GM18868 (cell line): ENCODE results near the gene RCCD1.
"Not testable (repeated sequence)": the region's sequence is repeated elsewhere in the genome, so short reads cannot be mapped to it uniquely, and the experiment has no call there.

Source experiments
- ATAC-seq: cut with Tn5 transposase; IDR thresholded peaks from one replicate; pipeline ENCODE4 v1.9.1; 2021; ENCODE audit warnings: mild to moderate bottlenecking, moderate library complexity; ENCODE audit not compliant: unreplicated experiment

Gene RCCD1

DNA sequence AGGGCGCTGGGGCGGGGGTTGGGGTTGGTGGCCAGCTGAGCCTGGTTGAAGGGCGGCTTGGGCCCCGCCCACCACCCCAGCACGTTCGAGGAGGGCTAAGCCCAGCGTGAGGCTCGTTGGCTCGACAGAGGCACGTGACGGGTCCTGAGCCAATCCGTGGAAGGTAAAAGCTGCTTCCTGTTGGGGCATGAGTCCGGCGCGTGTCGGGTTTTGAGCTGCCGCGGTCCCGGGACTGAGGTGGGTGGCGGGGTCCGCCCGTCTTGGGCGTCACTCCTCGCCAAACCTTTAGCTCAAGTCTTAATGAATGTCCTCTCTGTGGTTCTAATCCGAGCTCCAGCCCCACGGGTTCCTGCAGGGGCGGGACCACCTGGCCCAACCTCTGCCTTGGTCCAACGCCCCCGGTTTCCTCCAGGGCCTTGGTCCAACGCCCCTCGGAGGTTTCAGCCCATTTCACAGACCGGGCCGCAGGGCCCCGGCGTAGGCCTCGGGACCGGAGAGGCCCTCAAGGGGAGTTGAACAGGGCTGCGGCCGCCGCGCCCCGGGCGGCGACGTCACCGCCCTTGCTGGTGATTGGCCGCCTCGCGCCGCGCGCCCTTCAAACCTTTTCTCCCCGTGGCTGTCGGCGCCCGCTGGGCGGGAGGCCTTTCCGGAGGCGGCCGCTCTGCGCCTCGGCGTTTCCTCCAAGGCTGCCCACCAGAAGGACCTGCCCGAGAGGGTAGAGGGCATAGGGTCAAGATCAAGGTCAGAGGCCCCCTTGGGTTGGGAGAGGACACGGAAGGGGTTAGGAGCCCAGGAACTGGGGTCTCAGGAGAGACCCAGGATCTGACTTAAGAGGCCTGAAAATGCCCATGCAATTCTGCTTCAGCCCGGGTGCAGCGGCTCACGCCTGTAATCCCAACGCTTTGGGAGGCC is at the start of gene RCCD1:
TSS of gene RCCD1 (plus strand) at position 173 of the 912 bp plus-strand sequence. CDS start 1,851 bp downstream, outside the sequence.
- peak; percentile 95 for ATAC-seq

DNA sequence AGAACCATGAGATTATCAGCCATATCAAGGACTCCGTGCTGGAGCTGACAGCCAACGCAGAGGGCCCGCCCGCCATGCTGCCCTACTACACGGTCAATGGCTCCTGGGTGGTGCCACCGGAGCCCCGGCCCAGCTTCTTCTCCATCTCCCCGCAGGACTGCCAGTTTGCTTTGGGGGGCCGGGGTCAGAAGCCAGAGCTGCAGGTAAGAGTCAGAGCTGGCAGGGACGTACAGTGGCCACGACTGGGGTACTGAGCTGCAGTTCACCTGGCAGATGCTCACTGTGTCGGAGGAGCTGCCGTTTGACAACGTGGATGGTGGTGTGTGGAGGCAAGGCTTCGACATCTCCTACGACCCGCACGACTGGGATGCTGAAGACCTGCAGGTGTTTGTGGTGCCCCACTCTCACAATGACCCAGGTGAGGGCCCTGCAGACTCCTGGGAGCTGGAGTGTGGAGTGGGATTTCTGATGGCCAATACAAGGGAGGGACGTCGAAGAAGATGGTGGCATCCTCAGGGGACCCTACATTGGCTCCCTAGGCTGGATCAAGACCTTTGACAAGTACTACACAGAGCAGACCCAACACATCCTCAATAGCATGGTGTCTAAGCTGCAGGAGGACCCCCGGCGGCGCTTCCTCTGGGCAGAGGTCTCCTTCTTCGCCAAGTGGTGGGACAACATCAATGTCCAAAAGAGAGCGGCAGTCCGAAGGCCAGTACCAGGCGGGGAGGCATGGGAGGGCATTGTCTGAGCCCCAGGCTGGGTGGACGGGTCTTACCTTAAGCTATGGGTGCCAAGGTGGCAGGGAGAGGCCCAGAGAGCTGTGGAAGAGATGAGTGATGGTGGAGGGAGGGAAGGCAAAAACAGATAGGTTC is 49.1 kb upstream of the RCCD1 start:
- ATAC-seq: no peak

DNA sequence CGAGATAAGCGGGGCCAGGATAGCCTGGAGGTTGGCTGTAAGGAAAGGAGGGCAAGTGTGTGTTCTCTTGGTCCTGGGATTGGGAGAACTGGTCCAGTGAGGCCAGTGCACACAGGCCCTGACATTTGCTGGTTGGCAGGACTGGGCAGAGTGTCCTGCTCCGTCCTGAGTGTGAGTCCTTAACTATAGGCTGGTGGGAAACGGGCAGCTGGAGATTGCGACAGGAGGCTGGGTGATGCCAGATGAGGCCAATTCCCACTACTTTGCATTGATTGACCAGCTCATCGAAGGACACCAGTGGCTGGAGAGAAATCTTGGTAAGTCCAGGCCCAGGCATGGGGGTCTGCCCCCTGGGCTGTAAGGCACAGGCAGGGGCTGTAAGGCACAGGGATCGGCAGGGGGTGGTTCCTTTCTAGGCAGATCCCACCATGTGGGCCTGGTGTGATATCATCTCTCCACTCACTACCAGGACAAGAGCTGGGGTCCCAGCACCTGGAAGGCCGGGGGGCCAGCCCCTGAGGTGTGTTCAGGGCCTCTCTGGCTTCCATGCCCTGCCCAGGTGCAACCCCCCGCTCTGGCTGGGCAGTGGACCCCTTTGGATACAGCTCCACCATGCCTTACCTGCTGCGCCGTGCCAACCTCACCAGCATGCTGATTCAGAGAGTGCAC is 48.4 kb upstream of the RCCD1 start:
- ATAC-seq: no peak

DNA sequence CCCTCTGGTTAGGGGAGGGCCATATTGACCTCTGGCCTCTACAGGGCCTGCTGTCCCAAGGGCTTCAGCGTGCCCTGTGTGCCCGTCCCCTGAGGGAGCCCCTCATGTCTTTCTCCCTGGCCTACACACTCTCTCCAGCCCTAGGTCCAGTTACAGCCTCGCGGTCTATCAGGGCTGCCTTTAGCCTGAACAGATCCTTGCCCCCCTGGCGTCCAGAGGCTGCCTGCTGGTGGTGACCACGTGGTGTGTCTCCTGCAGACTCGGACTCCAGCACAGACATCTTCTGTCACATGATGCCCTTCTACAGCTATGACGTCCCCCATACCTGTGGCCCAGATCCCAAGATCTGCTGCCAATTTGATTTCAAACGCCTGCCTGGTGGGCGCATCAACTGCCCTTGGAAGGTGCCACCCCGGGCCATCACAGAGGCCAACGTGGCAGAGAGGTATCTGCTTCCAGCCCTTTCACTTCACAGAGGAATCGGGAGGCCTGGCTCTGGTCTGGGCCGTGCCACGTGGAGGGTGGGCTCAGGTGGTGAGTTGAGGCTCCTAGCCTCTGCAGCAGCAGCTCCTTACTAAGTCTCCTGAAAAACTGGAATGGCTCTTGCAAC is 47.5 kb upstream of the RCCD1 start:
- no peak for ATAC-seq

- no peak for ATAC-seq
Observed at GRCh38 chr15:90907838-90908507, 46.7 kb upstream of the RCCD1 start.

DNA sequence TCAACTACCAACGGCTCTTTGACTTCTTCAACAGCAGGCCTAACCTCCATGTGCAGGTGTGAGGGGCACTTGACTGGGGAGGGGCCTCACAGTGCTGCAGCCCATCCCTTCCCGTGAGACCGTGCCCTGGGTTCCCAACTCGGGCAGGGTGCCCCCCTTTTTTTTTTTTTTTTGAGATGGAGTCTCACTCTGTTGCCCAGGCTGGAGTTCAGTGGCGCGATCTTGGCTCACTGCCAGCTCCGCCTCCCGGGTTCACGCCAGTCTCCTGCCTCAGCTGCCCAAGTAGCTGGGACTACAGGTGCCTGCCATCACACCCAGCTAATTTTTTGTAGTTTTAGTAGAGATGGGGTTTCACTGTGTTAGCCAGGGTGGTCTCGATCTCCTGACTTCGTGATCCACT is 45.2 kb upstream of the RCCD1 start:
- not testable (repeated sequence) for ATAC-seq

- ATAC-seq: no peak
Observed at GRCh38 chr15:90909976-90910375, 44.7 kb upstream of the RCCD1 start.

GRCh38 chr15:90910441-90911301 is 44.0 kb upstream of the RCCD1 start:
- no peak for ATAC-seq

- no peak for ATAC-seq
Observed at GRCh38 chr15:90911302-90911623, 43.4 kb upstream of the RCCD1 start.

GRCh38 chr15:90911906-90912769 is 42.5 kb upstream of the RCCD1 start:
- no peak for ATAC-seq

DNA sequence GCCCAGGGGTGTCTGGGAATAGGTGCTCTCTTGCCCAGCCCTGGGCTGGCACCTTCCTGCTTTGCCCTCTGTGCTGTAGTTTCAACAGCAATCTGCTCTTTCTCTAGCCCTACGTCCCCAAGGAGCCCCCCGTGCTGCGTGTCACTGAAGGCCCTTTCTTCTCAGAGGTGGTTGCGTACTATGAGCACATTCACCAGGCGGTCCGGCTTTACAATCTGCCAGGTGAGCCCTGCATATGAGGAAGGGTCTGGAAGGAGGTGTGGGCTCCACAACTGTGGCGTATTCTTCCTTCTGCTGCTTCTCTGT is 42.0 kb upstream of the RCCD1 start:
- ATAC-seq: no peak

DNA sequence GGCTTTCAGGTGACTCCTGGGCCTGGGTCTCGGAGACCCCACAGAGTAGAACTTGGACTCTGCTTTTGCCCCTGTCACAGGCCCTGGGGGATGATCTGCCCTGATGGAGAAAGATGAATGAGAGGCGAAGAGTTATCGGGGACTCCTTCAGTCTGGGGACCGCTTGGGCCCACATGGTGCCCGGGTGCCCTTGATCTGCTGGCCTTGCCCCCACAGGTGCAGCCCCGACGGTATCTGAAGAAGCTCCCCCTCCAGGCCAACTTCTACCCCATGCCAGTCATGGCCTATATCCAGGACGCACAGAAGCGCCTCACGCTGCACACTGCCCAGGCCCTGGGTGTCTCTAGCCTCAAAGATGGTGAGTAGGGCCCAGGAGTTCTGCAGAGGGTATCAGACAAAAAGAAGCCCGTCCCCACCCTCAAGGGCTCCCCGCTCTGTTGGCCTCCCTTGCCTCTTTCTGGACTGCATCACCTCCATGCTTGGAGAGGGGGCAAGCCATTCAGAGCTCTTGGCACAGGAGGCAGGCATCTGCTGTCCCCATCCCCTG is 41.2 kb upstream of the RCCD1 start:
- ATAC-seq: no peak

DNA sequence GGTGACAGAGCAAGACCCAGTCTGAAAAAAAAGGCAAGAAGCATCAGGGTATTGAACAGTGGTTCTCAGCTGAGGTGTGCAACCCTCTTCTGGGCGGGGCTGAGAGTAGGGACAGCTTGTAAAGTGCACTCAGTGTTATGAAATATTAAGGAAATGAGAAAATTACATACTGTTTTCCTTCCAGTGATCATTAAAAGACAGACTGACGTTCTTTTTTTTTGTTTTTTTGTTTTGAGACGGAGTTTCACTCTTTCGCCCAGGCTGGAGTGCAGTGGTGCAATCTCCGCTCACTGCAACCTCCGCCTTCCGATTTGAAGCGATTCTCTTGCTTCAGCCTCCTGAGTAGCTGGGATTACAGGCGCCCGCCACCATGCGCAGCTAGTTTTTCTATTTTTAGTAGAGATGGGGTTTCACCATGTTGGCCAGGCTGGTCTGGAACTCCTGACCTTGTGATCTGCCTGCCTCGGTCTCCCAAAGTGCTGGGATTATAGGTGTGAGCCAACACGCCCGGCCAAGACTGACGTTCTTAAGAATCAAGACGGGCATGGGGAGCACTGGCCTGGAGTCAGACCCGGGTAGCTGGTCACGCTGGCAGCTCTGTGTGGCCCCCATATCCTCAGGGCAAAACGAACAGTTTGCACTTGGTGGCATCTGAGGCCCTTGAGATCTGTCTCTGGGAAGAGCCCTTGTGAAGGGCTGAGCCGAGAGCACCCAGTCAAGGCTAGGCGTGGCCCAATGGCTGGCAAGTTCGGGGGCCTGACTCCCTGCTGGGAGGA is 40.2 kb upstream of the RCCD1 start:
- no peak for ATAC-seq

DNA sequence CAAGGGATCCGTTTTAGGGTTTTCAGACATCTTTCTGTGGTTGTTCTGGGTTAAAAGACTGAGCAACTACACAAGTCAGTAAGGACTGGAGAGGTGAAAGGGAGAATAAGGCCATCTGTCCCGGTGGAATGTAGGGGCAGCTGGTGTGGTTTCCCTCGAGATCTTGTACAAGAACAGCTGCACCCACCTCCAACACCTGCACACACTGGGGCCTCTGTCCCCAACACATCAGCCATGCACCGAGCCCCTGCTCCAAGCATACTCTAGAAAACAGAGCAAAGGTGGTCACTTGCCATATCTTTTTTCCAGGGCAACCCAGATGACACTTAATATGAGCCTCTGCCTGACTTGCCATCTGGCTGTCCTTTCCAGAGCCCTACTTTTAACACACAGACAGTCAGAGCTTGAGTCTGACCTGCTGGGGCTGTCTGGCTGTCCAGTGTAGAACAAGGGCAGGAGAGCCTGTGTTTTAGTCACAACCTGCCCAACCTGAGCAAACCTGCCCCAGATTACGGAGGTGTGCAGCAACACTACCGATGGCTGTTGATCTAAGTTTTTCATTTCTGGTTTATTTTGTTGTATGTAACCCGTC is 39.4 kb upstream of the RCCD1 start:
- no peak for ATAC-seq

- no peak for ATAC-seq
Observed at GRCh38 chr15:90915808-90916440, 38.8 kb upstream of the RCCD1 start.

- no peak for ATAC-seq
Observed at GRCh38 chr15:90916461-90916860, 38.2 kb upstream of the RCCD1 start.

GRCh38 chr15:90917569-90917968 is 37.1 kb upstream of the RCCD1 start:
- no peak for ATAC-seq
